SK-N-SH (cell line): ENCODE measurements around the gene OPCML. TPM values are rescaled to one million over a fixed set of nuclear protein-coding genes. Genes with fewer than 3 reads are reported as not detected.
A peak's percentile ranks its signal among the peaks of the same experiment; 100 is the strongest.

Source experiments
- CTCF ChIA-PET: fragments of 300-600, 350-600 bp; formaldehyde crosslinking; extraction: SDS; loops from one replicate; lab custom pipeline; 2021; lab: Yijun Ruan, JAX
- POLR2A ChIA-PET: fragments of 350-600 bp; sonication (Branson Sonifier 250); formaldehyde crosslinking; extraction: SDS; loops from one replicate; lab custom pipeline; 2020; ENCODE audit warnings: antibody characterized with exemption, inconsistent platforms; lab: Yijun Ruan, JAX
- DNase-seq: peaks from one replicate; pipeline ENCODE4 v3.0.0; 2012
- H2AFZ ChIP-seq: fragments of 200-600 bp; sonication (generic); 2 replicates; pipeline ENCODE4 v1.8.1; 2016; ENCODE audit warnings: antibody characterized with exemption, mild to moderate bottlenecking, low read depth
- H3F3A ChIP-seq: fragments of 200-600 bp; sonication (generic); replicated peaks from 2 replicates; pipeline ENCODE3; 2016; ENCODE audit warnings: antibody characterized with exemption, mild to moderate bottlenecking; ENCODE audit not compliant: insufficient read depth
- H3K27ac ChIP-seq, 2 experiments: fragments of 200-500 bp in 1 of 2; fragments of 200-600 bp in 1 of 2; sonication (Bioruptor generic) in 1 of 2; sonication (generic), shearing (Covaris generic) in 1 of 2; 2 replicates each; pipeline versions ENCODE4 v1.5.1 to v1.6.1; 2014 to 2016; ENCODE audit warnings: low read depth in 2 of 2, inconsistent platforms in 1 of 2, low read length in 1 of 2, mild to moderate bottlenecking in 1 of 2, mixed read lengths in 1 of 2
- H3K27me3 ChIP-seq: fragments of 200-600 bp; sonication (generic), shearing (Covaris generic); 2 replicates; pipeline ENCODE4 v1.6.1; 2016; ENCODE audit warnings: mixed run types; ENCODE audit not compliant: insufficient read depth
- H3K36me3 ChIP-seq, 2 experiments: fragments of 200-500 bp in 1 of 2; fragments of 200-600 bp in 1 of 2; sonication (Bioruptor generic) in 1 of 2; sonication (generic) in 1 of 2; replicated peaks in 1 of 2; 2 replicates each; pipeline versions ENCODE3 to v1.5.1; 2014 to 2016; ENCODE audit warnings: low read length in 1 of 2, mild to moderate bottlenecking in 1 of 2; ENCODE audit not compliant: insufficient read depth in 2 of 2, control insufficient read depth in 1 of 2
- H3K4me1 ChIP-seq, 2 experiments: fragments of 200-500 bp in 1 of 2; fragments of 200-600 bp in 1 of 2; sonication (Bioruptor generic) in 1 of 2; sonication (generic), shearing (Covaris generic) in 1 of 2; 2 replicates each; pipeline versions ENCODE4 v1.5.1 to v1.6.1; 2014 to 2016; ENCODE audit warnings: low read depth in 1 of 2, low read length in 1 of 2, mixed run types in 1 of 2; ENCODE audit not compliant: insufficient read depth in 2 of 2, control insufficient read depth in 1 of 2
- H3K4me2 ChIP-seq: fragments of 200-600 bp; sonication (generic), shearing (Covaris generic); 2 replicates; pipeline ENCODE4 v1.6.1; 2017; ENCODE audit warnings: mixed run types
- H3K4me3 ChIP-seq, 2 experiments: fragments of 200-500 bp in 1 of 2; fragments of 200-600 bp in 1 of 2; sonication (Bioruptor generic) in 1 of 2; sonication (generic), shearing (Covaris generic) in 1 of 2; 2 replicates each; pipeline versions ENCODE4 v1.5.1 to v1.8.1; 2014 to 2016; ENCODE audit warnings: low read depth in 2 of 2, inconsistent platforms in 1 of 2, low read length in 1 of 2, mild to moderate bottlenecking in 1 of 2, mixed read lengths in 1 of 2, moderate library complexity in 1 of 2
- H3K79me2 ChIP-seq: fragments of 200-600 bp; sonication (generic); 2 replicates; pipeline ENCODE4 v1.8.1; 2017; ENCODE audit warnings: mild to moderate bottlenecking; ENCODE audit not compliant: insufficient read depth
- H3K9ac ChIP-seq: fragments of 200-600 bp; sonication (generic); 2 replicates; pipeline ENCODE4 v1.6.1; 2017; ENCODE audit warnings: mixed run types
- H3K9me2 ChIP-seq: fragments of 200-600 bp; sonication (generic); 2 replicates; pipeline ENCODE4 v1.6.1; 2017; ENCODE audit warnings: mixed run types
- H3K9me3 ChIP-seq: fragments of 200-600 bp; sonication (generic); 2 replicates; pipeline ENCODE4 v1.6.1; 2017; ENCODE audit warnings: mixed run types, mild to moderate bottlenecking, moderate library complexity
- H4K20me1 ChIP-seq: fragments of 200-600 bp; sonication (generic); 2 replicates; pipeline ENCODE4 v1.6.1; 2017; ENCODE audit warnings: mild to moderate bottlenecking, mixed run types; ENCODE audit not compliant: insufficient read depth
- FOXJ3 ChIP-seq: sonication (generic); formaldehyde crosslinking; IDR thresholded peaks from 2 replicates; pipeline ENCODE4 v1.5.1; 2020; ENCODE audit warnings: mild to moderate bottlenecking, missing genetic modification reagents
- MXI1 ChIP-seq: IDR thresholded peaks from 2 replicates; pipeline ENCODE4 v1.6.1; 2012; ENCODE audit warnings: mild to moderate bottlenecking, low read depth, low read length, improper control_type of control experiment
- RAD21 ChIP-seq: IDR thresholded peaks from 2 replicates; pipeline ENCODE4 v1.6.1; 2012; ENCODE audit warnings: mild to moderate bottlenecking, low read length
- REST ChIP-seq: IDR thresholded peaks from 2 replicates; pipeline ENCODE4 v1.6.1; 2012; ENCODE audit warnings: mild to moderate bottlenecking, low read depth, low read length, moderate library complexity
- RXRA ChIP-seq: IDR thresholded peaks from 2 replicates; pipeline ENCODE4 v1.4.0; 2012; ENCODE audit warnings: low read depth, mild to moderate bottlenecking, borderline replicate concordance
- TCF12 ChIP-seq: IDR thresholded peaks from 2 replicates; pipeline ENCODE4 v1.4.0; 2012
- TEAD4 ChIP-seq: IDR thresholded peaks from 2 replicates; pipeline ENCODE4 v1.4.0; 2012; ENCODE audit warnings: mild to moderate bottlenecking, borderline replicate concordance; ENCODE audit not compliant: insufficient read depth
- USF1 ChIP-seq: IDR thresholded peaks from 2 replicates; pipeline ENCODE4 v1.4.0; 2012; ENCODE audit warnings: low read depth, borderline replicate concordance
- USF2 ChIP-seq: fragments of 150-350 bp; IDR thresholded peaks from 2 replicates; pipeline ENCODE4 v1.6.1; 2017; ENCODE audit warnings: antibody characterized with exemption, low read length, low read depth, borderline replicate concordance
- WGBS: methylation state at CpG from one replicate; pipeline ENCODE4 v1.1.6; 2017; ENCODE audit warnings: low lambda C conversion rate; 5-methylcytosine and 5-hydroxymethylcytosine counted together
- polyA plus RNA-seq, 3 experiments: library from polyadenylated mRNA; depleted of rRNA; stranded (reverse); fragments of >200 nt; gene quantifications; 2 replicates each; pipeline ENCODE4 v1.2.3, GENCODE V29; 2012

Gene OPCML
- polyA plus RNA-seq, 1 of the 3 experiments (the other 2 are of a cell fraction) = not detected

- Histone ChIP-seq H3K4me2 (no peak overlapping the region), H3K27ac (no peak overlapping the region), H3F3A (no peaks in the 10 kb centered on the region), H3K79me2 (no peaks in the 10 kb centered on the region), H4K20me1 (no peaks in the 10 kb centered on the region), H3K36me3 (no peaks in the 10 kb centered on the region), H2AFZ (no peak overlapping the region)
- WGBS = 19% methylated on average over 2 of the region's 2 CpGs
- no peak for DNase-seq
- 0 out of 2 replicates have a peak, but pooled peaks have one; percentile 10 for TF ChIP-seq RAD21
- TF ChIP-seq REST = no peak
- TF ChIP-seq, all 33 proteins: peak for 1
- Histone ChIP-seq H3K4me1 (no peaks in the 10 kb centered on the region), H3K9me2 (no peaks in the 10 kb centered on the region), H3K27me3 (no peaks in the 10 kb centered on the region), H3K9ac (no peak overlapping the region), H3K4me3 (no peak overlapping the region), H3K9me3 (no peaks in the 10 kb centered on the region)
- CTCF ChIA-PET = no interaction called here
- POLR2A ChIA-PET = no interaction called here
These were observed 945.5 kb downstream of the OPCML start for GRCh38 chr11:132586801-132587200.

GRCh38 chr11:132579634-132580327, 952.5 kb downstream of the OPCML start:
- 55% methylated on average over 10 of the region's 10 CpGs for WGBS
- no peaks in the 10 kb centered on the region for H3K79me2 ChIP-seq
- POLR2A ChIA-PET = no interaction called here

More at GRCh38 chr11:132579634-132580327, 952.5 kb downstream of the OPCML start:
- H3K9me2 ChIP-seq = no peaks in the 10 kb centered on the region
- no peaks in the 10 kb centered on the region for H3K9me3 ChIP-seq
- H3F3A ChIP-seq = no peaks in the 10 kb centered on the region
- H2AFZ ChIP-seq = no peak overlapping the region
- no peak overlapping the region for H3K4me2 ChIP-seq
- H4K20me1 ChIP-seq = no peaks in the 10 kb centered on the region
- no peak for DNase-seq
- CTCF ChIA-PET = no interaction called here
- no peak overlapping the region for H3K4me3 ChIP-seq
- H3K9ac ChIP-seq = no peak overlapping the region
- H3K27ac ChIP-seq = no peak overlapping the region
- H3K36me3 ChIP-seq = no peaks in the 10 kb centered on the region
- H3K4me1 ChIP-seq = no peaks in the 10 kb centered on the region
- H3K27me3 ChIP-seq = no peaks in the 10 kb centered on the region
- no peak for TF ChIP-seq USF1
- no peak for TF ChIP-seq TCF12
- TF ChIP-seq FOXJ3 = no peak
- no peak for TF ChIP-seq REST
- no peak for TF ChIP-seq TEAD4
- TF ChIP-seq MXI1 = no peak
- TF ChIP-seq USF2 = no peak
- no peak for TF ChIP-seq RXRA
